ENCODE measurements around the gene KAT6B.

KAT6B gene

DNA sequence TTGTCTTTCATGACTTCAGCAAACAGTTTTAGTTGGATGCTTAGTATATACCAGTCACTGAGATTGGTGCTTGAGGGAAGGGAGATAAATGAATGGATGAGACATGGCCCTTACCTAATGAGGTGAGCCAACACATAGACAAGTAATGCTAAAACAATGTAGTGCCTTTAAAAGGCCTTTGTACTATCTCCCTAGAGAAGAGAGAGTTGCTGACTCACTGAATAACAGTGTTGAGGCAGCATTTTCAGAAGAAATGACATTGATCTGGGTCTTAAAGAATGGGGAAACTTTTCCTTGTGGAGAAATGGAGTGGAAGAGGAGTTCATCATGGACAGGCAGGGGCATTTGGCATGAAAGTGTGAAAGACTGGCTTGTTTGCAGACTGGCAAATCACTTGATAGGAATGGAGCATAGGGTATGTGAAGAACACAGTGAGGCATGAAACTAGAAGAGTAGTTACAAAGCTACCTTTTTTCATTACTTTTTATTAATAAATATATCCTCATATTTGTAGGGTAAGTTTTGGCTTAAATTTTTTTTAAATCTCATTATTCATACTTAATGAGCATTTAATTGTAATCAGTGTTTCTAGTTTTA, 91.2 kb downstream of the KAT6B start:
- no peak for TF ChIP-seq TAF1 (IDR thresholded peaks at IDR 0.05; ENCODE audit: borderline replicate concordance, insufficient read depth, low read length)
- no peak for TF ChIP-seq FOXP2 (optimal IDR thresholded peaks at IDR 0.05; ENCODE audit: borderline replicate concordance, extremely low read depth, extremely low read length, insufficient read depth)
- TF ChIP-seq SIN3A (IDR thresholded peaks at IDR 0.05; ENCODE audit: borderline replicate concordance, insufficient read depth, low read length), result no peak
- TF ChIP-seq, protein P1, sequence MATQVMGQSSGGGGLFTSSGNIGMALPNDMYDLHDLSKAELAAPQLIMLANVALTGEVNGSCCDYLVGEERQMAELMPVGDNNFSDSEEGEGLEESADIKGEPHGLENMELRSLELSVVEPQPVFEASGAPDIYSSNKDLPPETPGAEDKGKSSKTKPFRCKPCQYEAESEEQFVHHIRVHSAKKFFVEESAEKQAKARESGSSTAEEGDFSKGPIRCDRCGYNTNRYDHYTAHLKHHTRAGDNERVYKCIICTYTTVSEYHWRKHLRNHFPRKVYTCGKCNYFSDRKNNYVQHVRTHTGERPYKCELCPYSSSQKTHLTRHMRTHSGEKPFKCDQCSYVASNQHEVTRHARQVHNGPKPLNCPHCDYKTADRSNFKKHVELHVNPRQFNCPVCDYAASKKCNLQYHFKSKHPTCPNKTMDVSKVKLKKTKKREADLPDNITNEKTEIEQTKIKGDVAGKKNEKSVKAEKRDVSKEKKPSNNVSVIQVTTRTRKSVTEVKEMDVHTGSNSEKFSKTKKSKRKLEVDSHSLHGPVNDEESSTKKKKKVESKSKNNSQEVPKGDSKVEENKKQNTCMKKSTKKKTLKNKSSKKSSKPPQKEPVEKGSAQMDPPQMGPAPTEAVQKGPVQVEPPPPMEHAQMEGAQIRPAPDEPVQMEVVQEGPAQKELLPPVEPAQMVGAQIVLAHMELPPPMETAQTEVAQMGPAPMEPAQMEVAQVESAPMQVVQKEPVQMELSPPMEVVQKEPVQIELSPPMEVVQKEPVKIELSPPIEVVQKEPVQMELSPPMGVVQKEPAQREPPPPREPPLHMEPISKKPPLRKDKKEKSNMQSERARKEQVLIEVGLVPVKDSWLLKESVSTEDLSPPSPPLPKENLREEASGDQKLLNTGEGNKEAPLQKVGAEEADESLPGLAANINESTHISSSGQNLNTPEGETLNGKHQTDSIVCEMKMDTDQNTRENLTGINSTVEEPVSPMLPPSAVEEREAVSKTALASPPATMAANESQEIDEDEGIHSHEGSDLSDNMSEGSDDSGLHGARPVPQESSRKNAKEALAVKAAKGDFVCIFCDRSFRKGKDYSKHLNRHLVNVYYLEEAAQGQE (IDR thresholded peaks at IDR 0.05; ENCODE audit: insufficient read depth in 1 of 2, low read depth in 2 of 2, low read length in 2 of 2), result no peak

GRCh38 chr10:74919671-74920070, 93.3 kb downstream of the KAT6B start:
- TF ChIP-seq SIN3A (IDR thresholded peaks at IDR 0.05; ENCODE audit: borderline replicate concordance, insufficient read depth, low read length) (no peak), POLR2AphosphoS5 (IDR thresholded peaks at IDR 0.05; ENCODE audit: low read depth, low read length) (no peak), TAF1 (IDR thresholded peaks at IDR 0.05; ENCODE audit: borderline replicate concordance, insufficient read depth, low read length) (no peak), FOXP2 (optimal IDR thresholded peaks at IDR 0.05; ENCODE audit: borderline replicate concordance, extremely low read depth, extremely low read length, insufficient read depth) (no peak)
- TF ChIP-seq, protein P1 (IDR thresholded peaks at IDR 0.05; ENCODE audit: insufficient read depth in 1 of 2, low read depth in 2 of 2, low read length in 2 of 2), result no peak

- no peak for TF ChIP-seq TAF1 (IDR thresholded peaks at IDR 0.05; ENCODE audit: borderline replicate concordance, insufficient read depth, low read length)
- TF ChIP-seq SIN3A (IDR thresholded peaks at IDR 0.05; ENCODE audit: borderline replicate concordance, insufficient read depth, low read length), result peak; percentile 74; the same call in 1 of the 2 replicates
- TF ChIP-seq, protein P1 (IDR thresholded peaks at IDR 0.05; ENCODE audit: insufficient read depth in 1 of 2, low read depth in 2 of 2, low read length in 2 of 2), result 0 out of 4 replicates have a peak, but pooled peaks of 1 of the 2 experiments have one; percentile 50
- peak; percentile 62 for TF ChIP-seq FOXP2 (optimal IDR thresholded peaks at IDR 0.05; ENCODE audit: borderline replicate concordance, extremely low read depth, extremely low read length, insufficient read depth)
- TF ChIP-seq POLR2AphosphoS5 (IDR thresholded peaks at IDR 0.05; ENCODE audit: low read depth, low read length), result 0 out of 2 replicates have a peak, but pooled peaks have one; percentile 38
These were observed 95.3 kb downstream of the KAT6B start for GRCh38 chr10:74921744-74922143.

GRCh38 chr10:74922921-74923320, 96.5 kb downstream of the KAT6B start:
- TF ChIP-seq TAF1 (IDR thresholded peaks at IDR 0.05; ENCODE audit: borderline replicate concordance, insufficient read depth, low read length), result no peak
- TF ChIP-seq, protein P1 (IDR thresholded peaks at IDR 0.05; ENCODE audit: insufficient read depth in 1 of 2, low read depth in 2 of 2, low read length in 2 of 2), result no peak
- no peak for TF ChIP-seq FOXP2 (optimal IDR thresholded peaks at IDR 0.05; ENCODE audit: borderline replicate concordance, extremely low read depth, extremely low read length, insufficient read depth)

GRCh38 chr10:74923556-74923955, 97.2 kb downstream of the KAT6B start:
- no peak for TF ChIP-seq POLR2AphosphoS5 (IDR thresholded peaks at IDR 0.05; ENCODE audit: low read depth, low read length)
- TF ChIP-seq, protein P1 (IDR thresholded peaks at IDR 0.05; ENCODE audit: insufficient read depth in 1 of 2, low read depth in 2 of 2, low read length in 2 of 2), result no peak
